A673 (cell line): Measurements from ENCODE around the gene RIPOR3. TPM values are rescaled to one million over a fixed set of nuclear protein-coding genes. Genes with fewer than 3 reads are reported as not detected.
A peak's percentile ranks its signal among the peaks of the same experiment; 100 is the strongest.

Experiments
- BruUV-seq: library from RNA; stranded (reverse); fragments of 400-500 nt; replicated peaks from 2 replicates; lab custom pipeline; 2021; lab: Mats Ljungman, UMichigan
- CTCF ChIA-PET: fragments of 300-600 bp; sonication (Branson Sonifier 250); formaldehyde crosslinking; loops from one replicate; lab custom pipeline; 2022; ENCODE audit warnings: antibody characterized with exemption; lab: Charles Lee
- POLR2A ChIA-PET: fragments of 300-600 bp; sonication (Branson Sonifier 250); formaldehyde crosslinking; loops from one replicate; lab custom pipeline; 2022; ENCODE audit warnings: antibody characterized with exemption; ENCODE audit not compliant: low non-redundant PET; lab: Charles Lee
- DNase-seq: peaks from one replicate; pipeline ENCODE4 v3.0.0-alpha.2; 2015; ENCODE audit warnings: low spot score
- H3K27ac ChIP-seq: fragments of 200-600 bp; sonication (generic); 2 replicates; pipeline ENCODE4 v1.5.1; 2016; ENCODE audit warnings: mixed run types, low read depth, mild to moderate bottlenecking, mixed read lengths, antibody characterized with exemption, low read length; ENCODE audit not compliant: poor library complexity, severe bottlenecking
- H3K27me3 ChIP-seq: fragments of 200-600 bp; sonication (generic); replicated peaks from 2 replicates; pipeline ENCODE4 v1.6.1; 2017; ENCODE audit warnings: mixed run types, low read depth, mild to moderate bottlenecking, mixed read lengths, antibody characterized with exemption, low read length; ENCODE audit not compliant: insufficient read depth, poor library complexity
- H3K36me3 ChIP-seq: fragments of 200-600 bp; sonication (generic); 2 replicates; pipeline ENCODE4 v1.6.1; 2016; ENCODE audit warnings: mixed run types, mild to moderate bottlenecking, mixed read lengths, antibody characterized with exemption, low read length; ENCODE audit not compliant: insufficient read depth, poor library complexity, severe bottlenecking
- H3K4me1 ChIP-seq: fragments of 200-600 bp; sonication (generic); 2 replicates; pipeline ENCODE4 v1.6.1; 2017; ENCODE audit warnings: mixed run types, mild to moderate bottlenecking, mixed read lengths, antibody characterized with exemption, low read length; ENCODE audit not compliant: insufficient read depth, poor library complexity, severe bottlenecking
- H3K4me3 ChIP-seq: fragments of 200-600 bp; sonication (generic); 2 replicates; pipeline ENCODE4 v1.5.1; 2016; ENCODE audit warnings: low read depth, mixed run types, mild to moderate bottlenecking, mixed read lengths, low read length; ENCODE audit not compliant: poor library complexity, severe bottlenecking
- H3K9me3 ChIP-seq: fragments of 200-600 bp; sonication (generic); 2 replicates; pipeline ENCODE4 v1.6.1; 2016; ENCODE audit warnings: mixed run types, low read depth, mild to moderate bottlenecking, mixed read lengths, antibody characterized with exemption, low read length; ENCODE audit not compliant: poor library complexity, severe bottlenecking
- EZH2 ChIP-seq: fragments of 200-600 bp; sonication (generic); IDR thresholded peaks from 2 replicates; pipeline ENCODE4 v1.6.1; 2017; ENCODE audit warnings: borderline replicate concordance, low read depth, mild to moderate bottlenecking, mixed read lengths, antibody characterized with exemption, low read length; ENCODE audit not compliant: poor library complexity, severe bottlenecking
- intact Hi-C: fragments of 100-400 bp; cut with micrococcal nuclease; formaldehyde crosslinking; loops from one replicate; pipeline ENCODE4 v1.10.0; 2022; ENCODE audit not compliant: unreplicated experiment
- total RNA-seq: library from RNA; stranded (reverse); gene quantifications from 2 replicates; pipeline ENCODE4 v1.2.3, GENCODE V29; 2021
- TF ChIP-seq, protein P1 (sequence below): fragments of 300-800, 200-600 bp; sonication (generic); conservative IDR thresholded peaks from 2 replicates; pipeline ENCODE4 v1.5.1; 2017; ENCODE audit warnings: low read depth, mild to moderate bottlenecking, antibody characterized with exemption, low read length, moderate library complexity, mixed read lengths

RIPOR3 gene
- total RNA-seq, 1 experiment from 2014 or later: 19.1 TPM

DNA sequence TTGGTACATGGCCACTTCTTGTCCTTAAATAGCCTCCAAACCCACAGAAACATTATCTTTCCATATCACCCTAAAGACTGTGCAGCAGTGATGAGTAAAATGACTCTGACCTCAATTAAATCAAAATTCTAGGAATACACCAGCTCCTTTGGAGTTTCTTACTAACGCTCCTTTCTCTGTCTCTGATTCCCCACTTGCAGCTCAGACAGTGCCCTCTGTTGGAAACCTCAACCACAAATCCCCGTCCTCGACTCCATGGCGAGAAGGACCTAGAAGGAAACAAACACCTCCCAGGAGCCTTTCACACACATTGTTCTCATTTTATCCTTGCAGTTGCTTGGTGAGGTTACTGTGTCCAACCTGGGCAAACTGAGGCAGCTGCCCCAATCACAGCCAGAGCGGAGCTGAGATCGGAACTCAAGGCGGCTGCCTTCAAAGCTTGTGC is 22.3 kb upstream of the RIPOR3 start:
- POLR2A ChIA-PET: no interaction called here
- CTCF ChIA-PET: interaction anchor here (0.5 to 1.5 kb wide), 8 partner anchors 22 to 738 kb away, joined by 3 to 9 read pairs (median 5); no protein-coding TSS in a partner anchor
- peak; percentile 56 for DNase-seq
- no peaks in the 10 kb centered on the region for H3K36me3 ChIP-seq
- peaks cover 12% of the 10 kb centered on the region for H3K4me1 ChIP-seq
- BruUV-seq: no TSS peak
- TF ChIP-seq EZH2: no peak
- TF ChIP-seq, protein P1, sequence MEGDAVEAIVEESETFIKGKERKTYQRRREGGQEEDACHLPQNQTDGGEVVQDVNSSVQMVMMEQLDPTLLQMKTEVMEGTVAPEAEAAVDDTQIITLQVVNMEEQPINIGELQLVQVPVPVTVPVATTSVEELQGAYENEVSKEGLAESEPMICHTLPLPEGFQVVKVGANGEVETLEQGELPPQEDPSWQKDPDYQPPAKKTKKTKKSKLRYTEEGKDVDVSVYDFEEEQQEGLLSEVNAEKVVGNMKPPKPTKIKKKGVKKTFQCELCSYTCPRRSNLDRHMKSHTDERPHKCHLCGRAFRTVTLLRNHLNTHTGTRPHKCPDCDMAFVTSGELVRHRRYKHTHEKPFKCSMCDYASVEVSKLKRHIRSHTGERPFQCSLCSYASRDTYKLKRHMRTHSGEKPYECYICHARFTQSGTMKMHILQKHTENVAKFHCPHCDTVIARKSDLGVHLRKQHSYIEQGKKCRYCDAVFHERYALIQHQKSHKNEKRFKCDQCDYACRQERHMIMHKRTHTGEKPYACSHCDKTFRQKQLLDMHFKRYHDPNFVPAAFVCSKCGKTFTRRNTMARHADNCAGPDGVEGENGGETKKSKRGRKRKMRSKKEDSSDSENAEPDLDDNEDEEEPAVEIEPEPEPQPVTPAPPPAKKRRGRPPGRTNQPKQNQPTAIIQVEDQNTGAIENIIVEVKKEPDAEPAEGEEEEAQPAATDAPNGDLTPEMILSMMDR: peak; percentile 73
- no peaks in the 10 kb centered on the region for H3K9me3 ChIP-seq
- intact Hi-C loops: no loop called here
- no peak overlapping the region for H3K27ac ChIP-seq
- H3K27me3 ChIP-seq: no peaks in the 10 kb centered on the region
- H3K4me3 ChIP-seq: no peak overlapping the region

DNA sequence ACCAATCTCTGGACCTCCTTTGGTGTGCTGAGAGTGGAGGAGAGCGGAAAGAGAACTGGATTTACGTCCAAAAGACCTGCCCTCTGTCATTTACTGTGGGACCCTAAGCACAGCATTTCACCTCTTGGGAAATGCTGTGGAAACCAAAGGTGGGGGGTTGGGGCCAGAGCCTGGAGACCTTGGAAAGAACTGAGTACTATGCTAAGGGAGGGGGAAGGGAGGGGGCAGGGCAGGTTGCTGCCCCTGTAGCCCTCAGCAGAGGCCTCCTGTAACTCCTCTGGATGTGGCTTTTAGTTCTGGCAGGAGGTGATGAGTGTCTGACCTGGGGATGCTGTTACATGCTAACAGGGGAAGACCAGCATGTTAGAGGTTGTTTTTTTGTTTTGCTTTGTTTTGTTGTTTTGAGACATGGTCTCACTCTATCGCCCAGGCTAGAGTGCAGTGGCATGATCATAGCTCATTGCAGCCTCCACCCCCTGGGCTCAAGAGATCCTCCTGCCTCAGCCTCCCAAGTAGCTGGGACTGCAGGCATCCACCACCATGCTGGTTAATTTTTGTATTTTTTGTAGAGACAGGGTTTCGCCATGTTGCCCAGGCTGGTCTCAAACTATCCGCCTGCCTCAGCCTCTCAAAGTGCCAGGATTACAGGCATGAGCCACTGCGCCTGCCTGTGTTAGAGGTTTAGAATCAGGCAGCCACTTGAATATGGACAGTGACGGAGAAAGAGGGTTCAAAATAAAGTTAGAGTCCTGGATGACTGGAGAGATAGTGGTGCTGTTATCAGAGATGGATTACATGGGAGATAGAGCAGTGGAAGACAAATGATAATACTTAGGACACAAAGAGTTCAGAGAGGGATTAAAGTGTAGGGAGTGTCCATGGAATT is 21.7 kb upstream of the RIPOR3 start:
- no peaks in the 10 kb centered on the region for H3K27me3 ChIP-seq
- POLR2A ChIA-PET: no interaction called here

DNA sequence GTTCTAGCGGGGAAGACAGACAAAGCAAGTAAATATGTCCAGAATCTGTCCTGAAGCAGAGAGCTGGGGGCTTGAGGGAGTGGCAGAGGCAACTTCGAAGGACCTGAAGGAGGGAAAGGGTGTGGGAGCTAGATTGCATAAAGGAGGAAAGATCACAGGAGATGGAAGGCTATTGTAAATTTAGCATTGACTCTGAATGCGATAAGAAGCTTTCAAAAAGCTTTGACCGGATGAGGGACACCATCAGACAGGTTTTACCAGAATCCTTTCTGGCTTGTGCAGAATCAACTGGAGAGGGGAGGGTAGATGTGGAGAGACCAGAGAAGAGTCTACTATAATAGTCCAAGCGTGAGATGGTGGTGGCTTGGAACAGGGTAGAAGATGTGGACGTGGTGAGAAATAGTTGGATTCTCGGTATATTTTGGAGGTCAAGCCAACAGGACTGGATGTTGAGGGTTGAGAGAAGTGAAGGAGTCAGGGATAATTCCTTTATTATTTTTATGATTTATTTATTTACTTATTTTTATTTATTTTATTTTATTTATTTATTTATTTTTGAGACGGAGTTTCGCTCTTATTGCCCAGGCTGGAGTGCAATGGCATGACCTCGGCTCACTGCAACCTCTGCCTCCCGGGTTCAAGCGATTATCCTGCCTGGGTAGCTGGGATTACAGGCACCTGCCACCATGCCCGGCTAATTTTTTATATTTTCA is 19.9 kb upstream of the RIPOR3 start:
- ChIA-PET CTCF (interaction anchor here (0.8 kb wide), 1 partner anchor 85 kb away, joined by 3 read pairs; no protein-coding TSS in a partner anchor), POLR2A (no interaction called here)
- H3K36me3 ChIP-seq: no peaks in the 10 kb centered on the region
- no peak overlapping the region for H3K4me3 ChIP-seq
- no peak for TF ChIP-seq EZH2
- TF ChIP-seq, protein P1: no peak
- intact Hi-C loops: no loop called here
- no peaks in the 10 kb centered on the region for H3K9me3 ChIP-seq
- BruUV-seq: no TSS peak
- H3K27me3 ChIP-seq: no peaks in the 10 kb centered on the region
- H3K27ac ChIP-seq: no peak overlapping the region
- peaks cover 5% of the 10 kb centered on the region for H3K4me1 ChIP-seq
- DNase-seq: no peak

More for the DNA sequence above, 21.7 kb upstream of the RIPOR3 start:
- no peak for DNase-seq
- Histone ChIP-seq H3K4me1 (peaks cover 5% of the 10 kb centered on the region), H3K4me3 (no peak overlapping the region), H3K36me3 (no peaks in the 10 kb centered on the region), H3K9me3 (no peaks in the 10 kb centered on the region), H3K27ac (no peak overlapping the region)
- intact Hi-C loops: no loop called here
- no peak for TF ChIP-seq EZH2
- TF ChIP-seq, protein P1: no peak
- no TSS peak for BruUV-seq
- CTCF ChIA-PET: interaction anchor here (0.5 to 1.5 kb wide), 5 partner anchors 21 to 738 kb away, joined by 3 to 9 read pairs (median 5); no protein-coding TSS in a partner anchor
